GM12878 (cell line): ENCODE results near the gene METRN. TPM values are rescaled to one million over a fixed set of nuclear protein-coding genes. Genes with fewer than 3 reads are reported as not detected.

Experiments used
- BACH1 ChIP-seq: fragments of 450-650 bp; IDR thresholded peaks from 2 replicates; pipeline ENCODE4 v1.6.1; 2017; ENCODE audit warnings: mild to moderate bottlenecking, borderline replicate concordance
- BCL11A ChIP-seq: IDR thresholded peaks from 2 replicates; pipeline ENCODE4 v1.6.1; 2011; ENCODE audit warnings: low read depth, low read length
- EED ChIP-seq: sonication (generic); IDR thresholded peaks from 2 replicates; pipeline ENCODE4 v1.6.1; 2016; ENCODE audit warnings: antibody characterized with exemption, low read depth
- ETV6 ChIP-seq, 2 experiments: fragments of 450-650 bp in 1 of 2; IDR thresholded peaks in 1 of 2; conservative IDR thresholded peaks in 1 of 2; 2 replicates each; pipeline ENCODE4 v1.6.1; 2014; ENCODE audit warnings: antibody characterized with exemption in 1 of 2, borderline replicate concordance in 1 of 2, low read depth in 1 of 2, mild to moderate bottlenecking in 1 of 2, moderate library complexity in 1 of 2
- GATAD2B ChIP-seq: fragments of 450-650 bp; conservative IDR thresholded peaks from 2 replicates; pipeline ENCODE4 v1.6.1; 2017; ENCODE audit warnings: low read depth, mild to moderate bottlenecking, moderate library complexity
- LARP7 ChIP-seq: fragments of 450-650 bp; IDR thresholded peaks from 2 replicates; pipeline ENCODE4 v1.6.1; 2017; ENCODE audit warnings: mild to moderate bottlenecking
- MEF2B ChIP-seq: fragments of 450-650 bp; IDR thresholded peaks from 2 replicates; pipeline ENCODE4 v1.6.1; 2018; ENCODE audit warnings: mild to moderate bottlenecking, moderate library complexity; ENCODE audit not compliant: partially characterized antibody, poor library complexity, severe bottlenecking
- NFXL1 ChIP-seq: fragments of 450-650 bp; IDR thresholded peaks from 2 replicates; pipeline ENCODE4 v1.6.1; 2017; ENCODE audit warnings: antibody characterized with exemption, mild to moderate bottlenecking, borderline replicate concordance
- NKRF ChIP-seq: fragments of 450-650 bp; conservative IDR thresholded peaks from 2 replicates; pipeline ENCODE4 v1.6.1; 2017; ENCODE audit warnings: mild to moderate bottlenecking, moderate library complexity
- NR2C1 ChIP-seq: fragments of 450-650 bp; IDR thresholded peaks from 2 replicates; pipeline ENCODE4 v1.6.1; 2017; ENCODE audit warnings: antibody characterized with exemption, mild to moderate bottlenecking, moderate library complexity
- POLR2A ChIP-seq: IDR thresholded peaks from 2 replicates; pipeline ENCODE4 v1.6.1; 2011; ENCODE audit warnings: low read depth, mild to moderate bottlenecking, low read length
- RFX5 ChIP-seq: IDR thresholded peaks from 2 replicates; pipeline ENCODE4 v1.6.1; 2011; ENCODE audit warnings: low read depth, low read length, improper control_type of control experiment
- SMARCA5 ChIP-seq: fragments of 450-650 bp; IDR thresholded peaks from 2 replicates; pipeline ENCODE4 v1.6.1; 2017; ENCODE audit warnings: mild to moderate bottlenecking
- polyA plus RNA-seq, 11 experiments: library from polyadenylated mRNA; depleted of rRNA in 4 of 11; unstranded in 6 of 11; stranded (reverse) in 5 of 11; fragments of >200 nt; fragmentation: Nextera tagmentation in 4 of 11; fragmentation: Illumina TruSeq in 1 of 11; extraction: Ambion mirVana in 4 of 11; extraction: Trizol in 1 of 11; gene quantifications; 1 replicate in 1 of 11; 2 replicates in 10 of 11; pipeline versions ENCODE4 v1.2.1 to v1.2.3, GENCODE V29; 2011 to 2016; ENCODE audit warnings: inconsistent platforms in 2 of 11, missing spikeins in 2 of 11, low read depth in 1 of 11
- total RNA-seq, 4 experiments: library from RNA; depleted of rRNA in 3 of 4; stranded (reverse); fragments of >200 nt in 3 of 4; fragmentation: Illumina TruSeq in 1 of 4; extraction: Trizol in 1 of 4; gene quantifications; 2 replicates each; pipeline versions ENCODE4 v1.2.1 to v1.2.3, GENCODE V29; 2013 to 2021
- TF ChIP-seq, protein P1 (sequence below): fragments of 450-650 bp; IDR thresholded peaks from 2 replicates; pipeline ENCODE4 v1.6.1; 2016; ENCODE audit warnings: mild to moderate bottlenecking

METRN gene
- total and polyA plus RNA-seq, 10 of the 15 experiments (the other 5 are each of a cell fraction or from before 2014, with no cell fraction given): 0.11 to 12.8 (median 1.1) TPM; not detected in 1

GRCh38 chr16:678858-679813 is 35.8 kb upstream of the METRN start (continued):
- TF ChIP-seq, protein P1, sequence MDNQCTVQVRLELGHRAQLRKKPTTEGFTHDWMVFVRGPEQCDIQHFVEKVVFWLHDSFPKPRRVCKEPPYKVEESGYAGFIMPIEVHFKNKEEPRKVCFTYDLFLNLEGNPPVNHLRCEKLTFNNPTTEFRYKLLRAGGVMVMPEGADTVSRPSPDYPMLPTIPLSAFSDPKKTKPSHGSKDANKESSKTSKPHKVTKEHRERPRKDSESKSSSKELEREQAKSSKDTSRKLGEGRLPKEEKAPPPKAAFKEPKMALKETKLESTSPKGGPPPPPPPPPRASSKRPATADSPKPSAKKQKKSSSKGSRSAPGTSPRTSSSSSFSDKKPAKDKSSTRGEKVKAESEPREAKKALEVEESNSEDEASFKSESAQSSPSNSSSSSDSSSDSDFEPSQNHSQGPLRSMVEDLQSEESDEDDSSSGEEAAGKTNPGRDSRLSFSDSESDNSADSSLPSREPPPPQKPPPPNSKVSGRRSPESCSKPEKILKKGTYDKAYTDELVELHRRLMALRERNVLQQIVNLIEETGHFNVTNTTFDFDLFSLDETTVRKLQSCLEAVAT: peak; percentile 58; the same call in 1 of the 2 replicates
- TF ChIP-seq POLR2A: no peak
- no peak for TF ChIP-seq MEF2B
- TF ChIP-seq BCL11A: no peak
- TF ChIP-seq BACH1: peak; percentile 70; the same call in 1 of the 2 replicates
- 0 out of 2 replicates have a peak, but pooled peaks have one; percentile 24 for TF ChIP-seq SMARCA5
- TF ChIP-seq NKRF: 0 out of 2 replicates have a peak, but pooled peaks have one; percentile 12
- 0 out of 2 replicates have a peak, but pooled peaks have one; percentile 10 for TF ChIP-seq LARP7
- TF ChIP-seq NFXL1: no peak
- TF ChIP-seq EED: no peak
- no peak for TF ChIP-seq NR2C1
- peak; percentile 12; the same call in 1 of the 2 replicates for TF ChIP-seq GATAD2B
- TF ChIP-seq RFX5: no peak
- TF ChIP-seq ETV6 (conservative IDR thresholded peaks at IDR 0.05 in 1 of 2, IDR thresholded peaks at IDR 0.05 in 1 of 2; ENCODE audit: borderline replicate concordance in 1 of 2, low read depth in 1 of 2): no peak
